ENCODE results near the gene PAN2.
"Not testable (repeated sequence)": the region's sequence is repeated elsewhere in the genome, so short reads cannot be mapped to it uniquely, and the experiment has no call there.

Gene PAN2

DNA sequence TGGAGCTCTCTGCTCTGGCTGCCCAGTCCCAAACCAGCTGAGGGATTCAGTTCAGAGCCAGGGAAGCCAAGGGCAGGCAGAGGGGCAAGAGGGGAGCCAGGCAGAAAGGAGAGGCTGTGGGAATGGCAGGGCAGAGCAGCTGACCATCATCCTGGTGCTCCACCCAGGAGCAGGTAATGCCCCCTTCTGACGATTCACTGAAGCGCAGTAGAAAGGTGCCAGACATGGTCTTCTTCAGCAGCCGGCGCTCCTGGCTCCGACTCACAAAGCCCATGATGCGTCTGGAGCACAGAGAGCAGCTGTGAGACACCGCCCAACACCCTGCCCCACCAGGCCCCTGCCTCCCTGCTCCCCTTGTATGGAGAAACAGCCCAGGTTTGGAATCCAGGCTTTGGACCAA is 12.9 kb upstream of the PAN2 start:
- no peak for DNase-seq

DNA sequence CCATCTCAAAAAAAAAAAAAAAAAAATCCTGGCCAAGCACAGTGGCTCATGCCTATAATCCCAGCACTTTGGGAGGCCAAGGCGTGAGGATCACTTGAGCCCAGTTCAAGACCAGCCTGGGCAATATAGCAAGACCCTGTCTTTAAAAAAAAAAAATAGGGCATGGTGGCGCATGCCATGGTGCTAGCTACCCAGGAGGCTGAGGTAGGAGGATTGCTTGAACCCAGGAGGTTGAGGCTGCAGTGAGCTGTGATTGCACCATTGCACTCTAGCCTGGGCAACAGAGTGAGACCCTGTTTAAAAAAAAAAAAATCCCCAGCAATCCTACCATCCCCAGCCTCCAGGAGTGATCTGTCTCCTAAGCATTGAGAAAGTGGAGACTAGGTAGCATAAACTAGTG is 8.5 kb upstream of the PAN2 start:
- DNase-seq: not testable (repeated sequence)

DNA sequence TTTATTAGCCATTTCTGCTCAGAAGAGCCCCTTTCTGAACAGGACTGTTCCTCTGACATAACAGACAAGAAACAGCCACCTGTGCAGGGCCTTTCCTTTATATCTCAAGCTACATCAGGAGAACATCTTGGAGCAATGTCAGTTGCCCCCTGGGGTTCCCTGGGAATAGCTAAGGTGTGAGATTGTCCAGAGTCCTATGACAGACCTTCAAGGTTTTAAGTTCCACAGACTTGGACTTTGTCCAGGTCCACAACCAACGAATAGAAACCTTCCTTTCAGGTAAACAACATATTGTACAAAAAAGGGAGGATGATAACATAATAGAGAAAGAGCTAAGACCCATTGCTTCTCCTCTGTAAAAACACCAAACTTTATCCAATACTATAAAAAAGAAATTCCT is 7.8 kb upstream of the PAN2 start:
- DNase-seq: no peak

DNA sequence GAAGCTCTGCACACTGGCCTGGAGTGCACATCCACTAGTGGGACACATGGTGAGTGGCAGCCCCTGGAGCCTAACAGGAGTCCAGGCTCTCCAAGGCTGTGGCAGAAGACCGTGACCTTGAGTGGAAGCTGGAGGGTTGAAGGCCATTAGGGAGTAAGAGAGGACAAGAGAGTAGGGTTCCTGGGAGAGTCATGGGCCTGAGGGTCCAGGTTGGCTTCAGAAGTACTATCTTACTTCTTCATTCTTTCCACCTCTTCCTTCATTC is 5.3 kb upstream of the PAN2 start:
- no peak for DNase-seq

DNA sequence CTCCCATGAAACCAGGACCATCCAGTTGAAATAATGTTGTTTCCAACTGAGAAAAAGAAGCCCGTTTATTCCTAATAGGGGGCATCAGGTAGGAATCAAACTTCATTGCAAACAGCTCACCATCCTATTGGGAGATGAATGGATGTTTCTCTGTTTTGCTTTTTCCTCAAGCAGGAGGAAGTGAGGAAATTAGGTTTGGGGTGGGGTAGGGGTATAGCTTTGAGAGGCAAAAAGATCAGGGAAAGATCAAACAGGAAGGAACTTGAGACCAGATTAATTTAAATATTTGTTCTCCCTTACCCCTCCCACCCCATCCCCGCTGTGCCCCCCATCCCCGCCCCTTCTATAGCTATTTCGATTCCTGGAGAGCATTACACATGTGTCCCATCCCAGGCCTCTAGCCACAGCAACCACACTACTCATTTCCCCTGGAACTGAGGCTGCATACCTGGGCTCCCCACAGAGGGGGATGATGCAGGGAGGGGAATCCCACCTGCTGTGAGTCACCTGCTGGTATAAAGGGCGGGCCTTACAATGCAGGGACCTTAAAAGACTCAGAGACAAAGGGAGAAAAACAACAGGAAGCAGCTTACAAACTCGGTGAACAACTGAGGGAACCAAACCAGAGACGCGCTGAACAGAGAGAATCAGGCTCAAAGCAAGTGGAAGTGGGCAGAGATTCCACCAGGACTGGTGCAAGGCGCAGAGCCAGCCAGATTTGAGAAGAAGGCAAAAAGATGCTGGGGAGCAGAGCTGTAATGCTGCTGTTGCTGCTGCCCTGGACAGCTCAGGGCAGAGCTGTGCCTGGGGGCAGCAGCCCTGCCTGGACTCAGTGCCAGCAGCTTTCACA is 4.7 kb upstream of the PAN2 start, which contains the start of gene IL23A:
Gene IL23A, plus strand, starts transcription at position 577 of the 850 bp plus-strand sequence. Its CDS starts 161 bp downstream, at position 738.
- peak; percentile 55 to 74 (median 56) for DNase-seq

DNA sequence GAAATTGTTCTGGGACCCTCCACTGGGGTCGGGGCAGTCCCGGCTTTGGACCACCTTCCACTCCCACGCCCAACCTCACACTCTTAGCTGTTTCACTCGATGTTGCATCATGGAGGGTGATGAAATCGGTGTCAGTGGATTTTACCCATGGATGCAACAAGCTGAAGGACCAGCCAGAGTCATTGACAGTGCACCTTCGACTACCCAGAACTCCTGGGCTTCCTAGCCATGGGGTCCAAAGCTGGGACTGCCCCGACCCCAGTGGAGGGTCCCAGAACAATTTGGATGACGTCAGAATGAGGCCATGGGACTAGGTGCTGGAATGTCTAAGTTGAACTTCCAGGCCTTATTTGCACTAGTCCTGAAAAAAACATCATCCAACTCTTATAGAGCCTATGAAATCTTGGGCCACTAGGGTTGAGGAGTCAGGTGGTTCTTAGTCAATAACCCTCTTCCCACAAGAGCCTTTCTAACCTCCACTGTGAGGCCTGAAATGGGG is 4.0 kb upstream of the PAN2 start:
- DNase-seq: no peak

DNA sequence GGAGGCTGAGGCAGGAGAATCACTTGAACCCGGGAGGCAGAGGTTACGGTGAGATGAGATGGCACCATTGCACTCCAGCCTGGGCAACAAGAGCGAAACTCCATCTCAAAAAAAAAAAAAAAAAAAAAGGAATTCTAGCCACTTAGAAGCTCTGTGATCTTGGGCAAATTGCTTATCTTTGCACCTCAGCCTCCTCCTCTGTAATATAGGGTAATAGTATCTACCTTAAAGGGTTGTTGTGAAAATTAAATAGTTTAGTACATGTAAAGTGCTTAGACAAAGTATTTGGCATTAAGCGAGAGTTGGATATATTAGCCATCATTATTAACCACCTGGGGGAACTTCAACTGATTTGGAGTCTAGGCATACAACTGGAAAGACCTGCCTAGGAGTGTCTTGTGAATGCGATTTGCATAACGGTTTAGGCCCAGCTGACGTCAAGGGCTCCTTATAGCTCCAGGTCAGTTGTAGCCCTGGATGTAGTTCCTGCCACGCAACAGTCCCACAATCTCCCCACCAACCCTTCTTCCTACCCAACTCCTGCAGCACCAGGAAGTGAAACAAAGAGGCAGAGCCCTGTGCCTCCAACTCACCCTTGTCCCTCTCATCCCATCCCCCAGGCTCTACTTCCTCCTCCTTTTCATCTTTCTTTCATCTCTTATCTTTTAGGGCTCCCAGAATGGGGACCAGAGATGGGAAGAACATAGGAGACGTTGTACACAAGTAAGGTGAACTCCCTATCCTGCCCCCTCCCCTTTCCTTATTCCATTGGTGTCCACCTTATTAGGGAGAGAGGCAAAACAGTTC is 2.8 kb upstream of the PAN2 start:
- DNase-seq: no peak

DNA sequence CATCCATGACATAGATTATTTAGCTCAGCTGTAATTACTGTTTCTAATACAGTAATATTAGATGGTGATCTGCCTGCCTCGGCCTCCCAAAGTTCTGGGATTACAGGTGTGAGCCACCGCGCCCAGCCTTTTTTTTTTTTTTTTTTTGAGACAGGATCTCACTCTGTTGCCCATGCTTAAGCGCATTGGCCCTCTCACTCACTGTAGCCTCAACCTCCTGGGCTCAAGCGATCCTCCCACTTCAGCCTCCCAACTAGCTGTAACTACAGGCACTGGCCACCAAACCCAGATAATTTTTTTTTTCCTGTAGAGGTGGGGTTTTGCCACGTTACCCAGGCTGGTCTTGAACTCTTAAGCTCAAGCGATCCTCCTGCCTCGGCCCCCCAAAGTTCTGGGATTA is 1.7 kb upstream of the PAN2 start:
- not testable (repeated sequence) for DNase-seq

DNA sequence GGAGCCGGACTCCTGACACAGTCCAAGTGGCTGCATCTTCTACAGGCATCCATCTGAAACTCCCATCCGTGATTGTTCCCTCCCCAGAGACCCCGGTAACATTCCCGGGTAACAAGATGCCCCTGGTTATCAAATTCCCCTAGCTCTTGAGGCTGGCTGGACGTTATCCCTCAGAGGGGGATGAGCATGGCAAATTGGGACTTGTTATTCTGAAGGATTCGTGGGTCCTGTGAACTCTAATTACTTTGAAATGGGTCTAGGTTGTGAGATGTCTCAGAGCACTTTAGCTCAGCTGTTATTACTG is 642 bp upstream of the PAN2 start:
- DNase-seq: no peak

DNA sequence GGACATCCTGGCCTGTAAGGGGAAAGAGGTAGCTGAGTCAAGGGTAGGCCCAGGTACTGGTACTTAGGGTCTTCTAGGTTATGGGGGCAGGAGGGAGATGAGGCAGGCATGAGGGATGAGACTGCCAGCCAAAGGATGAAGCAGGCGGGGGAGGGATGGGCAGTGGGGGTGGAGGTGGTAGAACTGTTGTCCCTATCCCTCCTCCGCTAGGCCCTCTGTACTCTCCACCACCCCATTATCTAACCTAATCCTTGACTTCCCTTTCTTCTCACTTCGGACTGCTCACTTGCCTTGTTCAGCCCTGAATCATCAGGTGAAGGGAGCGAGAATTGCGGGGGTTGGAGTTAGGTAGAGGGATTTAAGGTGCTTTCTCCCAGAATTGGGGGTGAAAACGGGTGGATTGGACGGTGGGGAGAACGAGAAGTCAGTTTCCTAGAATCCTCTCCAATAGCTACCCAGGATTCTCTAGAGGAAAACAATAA is 562 bp downstream of the PAN2 start:
- DNase-seq: no peak

DNA sequence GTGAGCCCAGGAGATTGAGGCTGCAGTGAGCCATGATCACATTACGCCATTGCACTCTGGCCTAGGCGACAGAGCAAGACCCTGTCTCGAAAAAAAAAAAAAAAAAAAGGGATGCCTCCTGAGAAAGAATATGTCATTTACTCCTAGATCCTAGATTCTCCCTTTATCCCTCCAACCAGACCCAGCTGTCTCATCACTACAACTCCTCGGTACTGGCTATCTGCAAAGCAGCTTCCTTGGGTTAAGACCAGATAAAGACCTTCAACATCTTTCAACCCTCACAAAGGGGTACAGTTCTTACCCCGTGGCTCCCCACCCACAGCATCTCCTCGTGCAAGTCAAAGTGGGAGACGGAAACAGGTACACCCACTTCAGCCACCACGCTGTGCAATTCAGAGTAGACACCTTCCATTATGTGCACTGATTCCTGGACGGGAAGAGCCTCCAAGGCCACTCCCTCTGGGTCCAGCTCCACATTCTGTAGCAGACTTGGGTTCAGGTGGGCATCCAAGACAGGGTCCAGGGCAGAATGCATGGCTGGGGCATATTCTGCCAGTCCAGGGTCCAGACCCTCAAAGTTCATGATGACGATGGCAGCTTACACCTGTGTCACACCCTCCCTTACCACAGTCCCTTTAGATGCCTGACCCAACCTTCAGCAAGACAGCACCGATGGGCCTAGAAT is 1.1 kb downstream of the PAN2 start:
- DNase-seq: no peak

DNA sequence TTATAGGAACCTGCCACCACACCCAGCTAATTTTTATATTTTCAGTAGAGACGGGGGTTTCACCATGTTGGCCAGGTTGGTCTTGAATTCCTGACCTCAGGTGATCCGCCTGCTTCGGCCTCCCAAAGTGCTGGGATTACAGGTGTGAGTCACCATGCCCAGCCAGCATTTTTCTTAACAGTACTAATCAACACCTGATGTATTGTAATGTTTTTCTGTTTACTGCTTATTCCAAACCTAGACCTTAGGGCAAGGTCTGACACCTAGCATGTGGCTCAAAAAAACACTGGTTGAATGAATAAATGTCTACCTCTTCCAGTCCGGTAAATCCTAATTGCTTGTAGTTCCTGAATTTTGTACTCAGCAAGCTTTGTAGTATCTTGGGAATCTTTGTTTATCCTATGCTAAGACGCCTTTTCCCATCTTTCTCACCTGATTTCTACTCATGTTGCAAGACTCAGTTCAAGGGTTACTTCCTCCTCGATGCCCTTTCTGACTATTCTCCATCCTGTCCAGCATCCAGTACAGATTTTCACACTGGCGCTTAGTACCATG is 2.8 kb downstream of the PAN2 start:
- no peak for DNase-seq

DNA sequence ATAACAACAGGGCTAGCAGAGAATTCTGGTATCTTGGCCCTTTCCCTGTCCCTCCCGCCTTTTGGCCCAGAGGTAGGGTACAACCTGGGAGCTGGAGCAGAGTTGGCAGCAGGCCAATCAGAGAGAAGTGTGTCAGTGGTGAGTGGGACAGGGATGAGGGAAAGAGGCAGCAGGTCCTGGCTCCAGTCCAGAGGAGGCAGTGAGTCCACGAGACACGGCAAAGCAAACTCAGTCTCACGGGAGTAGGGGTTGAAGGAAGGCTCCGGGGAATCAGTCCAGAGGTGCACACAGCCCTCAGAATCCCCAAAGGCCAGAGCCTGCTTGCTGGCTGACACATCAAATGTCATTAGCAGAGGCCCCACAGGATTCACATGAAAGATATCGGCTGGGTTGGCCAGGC is 7.3 kb downstream of the PAN2 start:
- DNase-seq: no peak

DNA sequence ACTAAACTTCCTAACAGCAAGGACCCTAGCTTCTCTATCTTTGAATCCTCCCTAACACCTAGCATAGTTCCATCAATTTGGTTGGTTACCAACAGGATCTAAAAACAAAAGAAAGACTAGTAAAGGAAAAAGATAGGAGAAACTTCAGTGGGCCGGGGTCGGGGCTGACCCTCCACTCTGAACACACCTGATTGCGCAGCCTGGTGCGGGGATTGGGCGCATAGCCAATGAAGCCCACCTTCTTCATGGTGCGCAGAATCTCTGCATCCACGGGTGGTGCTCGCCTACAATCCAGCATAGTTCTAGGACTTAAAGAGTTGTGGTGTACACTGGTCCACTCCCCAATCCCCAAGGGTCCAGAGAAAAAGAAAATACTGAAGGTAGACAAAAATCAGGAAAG is 7.7 kb downstream of the PAN2 start:
- DNase-seq: no peak

DNA sequence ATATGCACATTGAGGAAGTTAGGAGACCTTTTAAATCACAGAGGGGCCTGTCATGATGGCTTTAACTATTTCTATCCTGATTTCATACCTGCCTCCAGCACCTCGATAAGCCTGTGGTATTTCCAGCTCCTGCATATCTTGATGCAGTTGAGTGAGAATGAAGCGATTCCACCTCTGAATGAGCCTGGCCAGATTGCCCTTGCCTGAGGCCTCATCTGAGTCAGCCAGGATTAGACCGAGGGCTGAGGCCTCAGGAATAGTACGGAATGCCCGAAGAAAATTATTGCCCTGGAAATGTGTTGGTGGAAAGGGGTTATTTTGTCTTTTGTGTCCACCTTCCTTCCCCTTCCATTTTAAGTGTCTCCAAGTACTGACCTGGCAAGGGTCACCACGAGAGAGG is 9.6 kb downstream of the PAN2 start:
- no peak for DNase-seq

DNA sequence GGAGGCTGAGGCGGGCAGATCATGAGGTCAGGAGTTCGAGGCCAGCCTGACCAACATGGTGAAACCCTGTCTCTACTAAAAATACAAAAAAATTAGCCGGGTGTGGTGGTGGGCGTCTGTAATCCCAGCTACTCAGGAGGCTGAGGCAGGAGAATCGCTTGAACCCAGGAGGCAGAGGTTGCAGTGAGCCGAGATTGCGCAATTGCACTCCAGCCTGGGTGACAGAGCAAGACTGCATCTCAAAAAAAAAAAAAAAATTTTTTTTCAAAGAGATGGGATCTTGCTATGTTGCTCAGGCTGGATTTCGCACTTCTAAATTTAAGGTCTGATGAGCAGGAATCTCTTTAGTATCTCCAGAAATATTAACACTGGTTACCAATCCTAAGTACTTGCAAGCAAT is 12.2 kb downstream of the PAN2 start:
- not testable (repeated sequence) for DNase-seq

DNA sequence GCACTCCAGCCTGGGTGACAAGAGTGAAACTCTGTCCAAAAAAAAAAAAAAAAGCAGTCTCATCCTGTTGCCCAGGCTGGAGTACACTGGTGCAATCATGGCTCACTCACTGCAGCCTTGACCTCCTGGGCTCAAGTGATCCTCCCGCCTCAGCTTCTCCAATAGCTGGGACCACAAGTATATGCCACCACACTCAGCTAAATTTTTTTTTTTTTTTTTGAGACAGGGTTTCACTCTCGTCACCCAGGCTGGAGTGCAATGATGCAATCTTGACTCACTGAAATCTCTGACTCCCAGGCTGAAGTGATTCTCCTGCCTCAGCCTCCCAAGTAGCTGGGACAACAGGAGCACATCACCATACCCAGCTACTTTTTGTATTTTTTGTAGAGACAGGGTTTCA is 12.8 kb downstream of the PAN2 start:
- DNase-seq: no peak

DNA sequence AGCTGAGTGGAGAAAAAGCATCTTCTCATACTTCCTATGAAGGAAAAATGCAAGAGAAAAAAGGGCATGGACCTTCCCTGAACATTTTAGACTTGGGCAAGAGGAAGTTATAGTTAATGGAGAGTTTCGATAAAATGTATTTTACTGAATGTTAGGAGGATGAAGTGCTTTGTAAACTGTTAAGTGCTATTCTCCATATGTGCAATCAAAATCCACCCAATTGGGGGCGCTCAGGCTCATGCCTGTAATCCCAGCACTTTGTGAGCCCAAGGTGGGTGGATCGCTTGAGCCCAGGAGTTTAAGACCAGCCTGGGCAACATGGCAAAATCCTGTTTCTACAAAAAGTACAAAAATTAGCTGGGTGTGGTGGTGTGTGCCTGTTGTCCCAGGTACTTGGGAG is 16.1 kb downstream of the PAN2 start:
- no peak for DNase-seq

DNA sequence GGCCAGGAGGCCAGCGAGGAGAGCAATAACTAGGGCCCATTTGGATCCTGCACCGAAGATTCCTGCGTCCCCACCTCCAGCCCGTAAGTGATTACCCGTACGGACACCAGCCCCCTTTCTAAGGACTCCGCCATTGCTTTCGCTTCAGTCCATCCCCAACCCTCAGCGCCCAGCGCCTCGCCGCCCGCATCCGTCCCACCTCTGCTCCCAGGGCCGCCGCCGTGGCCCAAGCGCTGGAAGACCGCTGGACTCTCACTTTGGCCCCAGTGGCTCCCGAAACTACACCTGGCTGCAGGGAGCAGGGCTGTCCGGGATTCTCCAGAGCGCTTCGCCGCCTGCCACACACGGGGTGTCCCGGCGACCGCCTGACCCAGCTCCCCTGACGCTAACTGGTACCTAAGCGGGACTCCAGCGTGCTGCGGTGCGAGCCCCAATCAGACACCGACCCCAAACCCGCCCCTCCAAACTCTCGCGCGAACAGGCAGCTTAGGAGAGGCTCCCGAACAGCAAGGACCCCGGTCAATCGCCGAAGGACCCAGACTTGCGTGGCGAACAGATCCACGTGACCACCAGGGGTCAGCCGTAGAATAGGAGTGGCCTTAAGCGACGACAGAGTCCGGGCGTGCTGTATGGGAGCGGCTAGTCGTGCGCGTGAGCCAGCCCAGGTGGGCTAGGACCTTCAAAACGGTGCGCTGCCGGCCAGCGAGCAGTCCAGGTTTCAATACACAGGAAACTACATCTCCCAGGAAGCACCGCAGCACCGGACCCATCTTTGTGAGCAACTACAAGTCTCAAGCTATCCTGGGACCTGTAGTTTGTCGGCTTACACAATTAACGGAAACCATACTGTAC is 18.0 kb downstream of the PAN2 start, which contains the start of gene CNPY2:
Gene CNPY2, minus strand, starts transcription at position 367 of the 852 bp plus-strand sequence. CDS start 771 bp downstream, outside the sequence.
- peak; percentile 83 to 91 (median 85) for DNase-seq

DNA sequence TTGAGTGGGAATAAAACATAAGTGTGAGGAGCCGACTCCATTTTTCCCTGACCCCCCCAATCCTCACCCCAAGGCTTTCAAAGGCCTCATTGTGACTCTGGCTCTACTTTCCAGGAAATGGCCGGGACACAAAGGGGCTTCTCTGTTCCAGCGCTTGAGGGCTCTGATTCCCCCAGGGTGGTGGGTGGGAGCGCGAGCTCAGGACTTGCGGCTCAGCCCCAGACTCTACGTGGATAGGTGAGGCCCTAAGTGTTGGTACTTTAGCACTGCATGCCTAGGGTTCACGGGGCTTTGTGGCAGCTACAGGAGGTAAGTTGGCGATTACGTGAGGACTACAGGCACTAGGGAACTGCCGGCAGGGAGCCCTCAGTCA is 18.6 kb downstream of the PAN2 start:
- DNase-seq: no peak

DNA sequence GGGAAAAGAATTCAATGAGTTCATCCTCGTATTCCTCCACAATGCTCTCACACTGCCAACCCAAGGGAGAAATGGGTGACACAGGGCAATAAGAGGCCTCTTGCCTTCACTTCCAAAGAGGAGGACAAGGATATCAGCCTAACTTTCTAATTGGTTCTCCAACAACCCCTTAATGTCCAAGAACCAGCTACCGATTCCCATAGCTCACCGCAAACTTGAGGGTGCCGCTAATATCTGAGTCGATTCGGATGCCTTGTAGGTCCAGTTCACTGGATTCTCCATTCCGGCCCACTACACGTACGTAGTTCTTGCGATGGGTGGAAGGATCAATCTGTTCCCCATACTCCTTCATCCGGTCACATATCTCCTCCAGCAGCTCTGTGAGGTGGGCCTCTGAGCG is 22.8 kb downstream of the PAN2 start:
- DNase-seq: no peak

DNA sequence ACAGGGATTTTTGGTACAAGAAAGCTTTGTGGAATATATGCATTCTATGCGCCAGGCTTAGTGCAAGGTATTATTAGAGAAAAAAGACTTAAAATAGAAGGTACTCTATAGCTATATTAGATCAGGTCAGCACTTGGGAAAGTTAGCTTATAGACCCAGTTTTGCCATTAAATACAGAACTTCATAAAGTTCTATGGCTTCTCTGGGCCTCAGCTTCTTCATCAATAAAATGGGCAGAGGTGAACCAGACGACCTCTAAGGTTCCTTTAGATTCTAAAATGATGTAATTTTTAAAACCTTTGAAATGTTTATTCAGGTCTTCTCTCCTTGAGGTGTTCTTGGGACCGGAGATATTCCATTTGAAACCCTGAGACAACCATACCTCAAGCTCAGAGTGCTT is 25.1 kb downstream of the PAN2 start:
- no peak for DNase-seq

All from activated CD4-positive, CD25-positive, alpha-beta regulatory T cell (primary cell).